HG03565 (cell line): Measurements from ENCODE around the gene DNAJC12.
"Not testable (repeated sequence)": the region's sequence is repeated elsewhere in the genome, so short reads cannot be mapped to it uniquely, and the experiment has no call there.

Experiments
- ATAC-seq: cut with Tn5 transposase; IDR thresholded peaks from one replicate; pipeline ENCODE4 v1.9.1; 2021; ENCODE audit warnings: mild to moderate bottlenecking, moderate library complexity; ENCODE audit not compliant: unreplicated experiment

DNAJC12 gene

GRCh38 chr10:67794256-67794655, 43.7 kb downstream of the DNAJC12 start:
- ATAC-seq = no peak

DNA sequence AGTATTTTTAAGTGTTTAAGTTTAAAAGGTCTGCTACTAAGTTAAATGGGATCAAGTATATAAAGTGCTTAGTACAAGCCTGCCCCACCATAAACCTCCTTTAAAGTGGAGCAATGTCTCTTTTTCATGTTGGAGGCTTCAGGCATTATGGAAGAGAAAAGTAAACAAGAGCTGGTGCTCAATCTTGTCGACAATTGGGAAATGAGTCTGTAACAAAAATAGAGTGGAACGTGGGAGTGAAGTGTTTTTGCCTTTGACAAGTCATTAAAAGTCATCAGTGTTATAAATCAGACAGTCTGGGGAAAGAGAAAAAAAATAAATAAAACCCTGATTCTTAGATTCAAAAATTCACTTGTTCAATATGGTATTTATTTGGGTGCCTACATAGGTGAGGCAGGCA, 44.7 kb downstream of the DNAJC12 start:
- no peak for ATAC-seq

DNA sequence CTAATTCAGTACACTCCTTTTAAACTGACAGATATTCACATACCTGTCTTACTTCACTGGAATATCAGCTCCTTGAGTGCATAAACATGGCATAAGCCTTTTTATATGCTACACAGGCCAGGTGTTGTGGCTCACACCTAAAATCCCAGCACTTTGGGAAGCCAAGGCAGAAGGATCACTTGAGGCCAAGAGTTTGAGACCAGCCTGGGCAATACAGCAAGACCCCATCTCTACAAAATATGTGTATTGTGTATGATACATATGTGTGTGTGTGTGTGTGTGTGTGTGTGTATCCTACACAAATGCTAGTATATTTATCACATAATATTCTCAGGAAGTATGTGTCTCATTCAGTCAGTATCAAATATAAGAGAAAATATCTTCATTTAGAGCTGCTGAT, 45.3 kb downstream of the DNAJC12 start:
- no peak for ATAC-seq

- ATAC-seq = peak; percentile 73
Observed at GRCh38 chr10:67790534-67791408, 47.2 kb downstream of the DNAJC12 start.

GRCh38 chr10:67789769-67790168, 48.2 kb downstream of the DNAJC12 start:
- ATAC-seq = no peak

- peak; percentile 62 for ATAC-seq
Observed at GRCh38 chr10:67788028-67788886, 49.7 kb downstream of the DNAJC12 start.

DNA sequence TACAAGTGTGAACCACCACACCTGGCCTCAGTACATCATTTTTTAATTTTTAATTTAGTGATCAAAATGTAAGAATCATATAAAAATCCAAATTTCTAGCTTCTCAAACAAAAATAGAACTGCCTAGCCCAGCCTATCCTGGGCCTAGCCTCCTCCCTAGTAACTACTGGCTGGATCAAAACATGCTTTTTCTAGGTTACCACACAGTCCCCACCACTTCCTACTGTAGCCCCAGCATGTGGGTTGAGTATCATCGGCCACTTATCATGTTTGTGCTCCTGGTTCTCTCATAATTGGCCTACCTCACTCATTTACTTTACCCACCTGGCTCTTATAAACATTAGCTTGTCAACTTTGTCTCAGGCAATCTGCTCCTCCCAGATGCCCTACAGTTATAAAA, 52.9 kb downstream of the DNAJC12 start:
- no peak for ATAC-seq

- no peak for ATAC-seq
Observed at GRCh38 chr10:67784474-67784873, 53.5 kb downstream of the DNAJC12 start.

GRCh38 chr10:67783606-67784294, 54.2 kb downstream of the DNAJC12 start:
- ATAC-seq = peak; percentile 37

DNA sequence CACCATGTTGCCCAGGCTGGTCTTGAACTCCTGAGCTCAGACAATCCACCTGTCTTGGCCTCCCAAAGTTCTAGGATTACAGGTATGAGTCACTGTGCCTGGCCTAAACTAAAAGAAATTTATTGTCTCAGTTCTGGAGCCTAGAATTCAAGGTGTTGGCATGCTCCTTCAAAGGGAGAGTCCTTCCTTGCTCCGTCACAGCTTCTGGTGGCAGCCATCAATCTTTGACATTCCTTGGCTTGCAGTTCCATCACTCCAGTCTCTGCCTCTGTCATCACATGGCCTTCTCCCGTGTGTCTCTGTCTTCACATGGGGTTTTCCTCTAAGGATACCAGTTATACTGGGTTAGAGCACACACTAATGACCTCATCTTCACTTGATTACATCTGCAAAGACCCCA, 55.5 kb downstream of the DNAJC12 start:
- no peak for ATAC-seq

DNA sequence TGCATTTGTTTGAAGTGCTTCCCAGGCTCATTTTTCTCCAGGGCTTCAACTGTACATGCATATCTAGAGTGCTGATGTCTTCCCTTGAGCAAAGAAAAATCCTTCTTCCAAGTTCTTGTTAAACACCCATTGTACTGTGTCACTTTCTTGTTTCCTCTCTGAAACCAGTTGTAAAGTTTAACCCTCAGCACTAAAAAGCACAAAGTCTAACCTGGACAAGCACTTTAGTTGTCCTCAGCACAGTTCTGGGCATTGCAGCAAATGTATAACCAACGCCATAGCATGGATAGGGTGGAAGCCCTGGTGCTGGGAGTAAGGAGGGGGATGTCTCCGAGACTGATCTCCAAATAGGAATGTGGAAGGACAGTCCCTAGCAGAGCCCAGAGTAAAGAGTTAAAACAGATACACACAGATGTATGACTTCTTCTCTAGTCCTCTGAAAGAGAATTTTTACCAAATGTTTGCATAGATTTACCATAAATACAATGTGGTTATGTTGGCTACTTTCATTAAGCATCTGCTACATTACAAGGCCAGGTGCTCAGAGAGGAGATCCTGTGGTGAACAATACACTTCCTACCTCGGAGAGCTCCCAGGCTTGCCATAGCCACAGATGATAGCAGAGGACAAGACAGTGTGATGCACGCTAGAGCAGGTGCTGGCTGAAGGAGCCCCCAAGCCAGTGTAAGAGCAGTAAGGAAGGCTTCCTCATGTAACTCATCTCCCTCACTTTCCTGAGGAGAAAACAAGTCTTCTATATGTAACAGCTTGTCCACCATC, 57.0 kb downstream of the DNAJC12 start:
- peak; percentile 69 for ATAC-seq

GRCh38 chr10:67780204-67780621, 57.8 kb downstream of the DNAJC12 start:
- not testable (repeated sequence) for ATAC-seq

- ATAC-seq = peak; percentile 31
Observed at GRCh38 chr10:67779465-67780203, 58.4 kb downstream of the DNAJC12 start.

- no peak for ATAC-seq
Observed at GRCh38 chr10:67776371-67776770, 61.6 kb downstream of the DNAJC12 start.

- no peak for ATAC-seq
Observed at GRCh38 chr10:67775279-67775678, 62.7 kb downstream of the DNAJC12 start.

GRCh38 chr10:67772894-67773511, 65.0 kb downstream of the DNAJC12 start:
- ATAC-seq = peak; percentile 95

GRCh38 chr10:67772151-67772550, 65.8 kb downstream of the DNAJC12 start:
- ATAC-seq = no peak

DNA sequence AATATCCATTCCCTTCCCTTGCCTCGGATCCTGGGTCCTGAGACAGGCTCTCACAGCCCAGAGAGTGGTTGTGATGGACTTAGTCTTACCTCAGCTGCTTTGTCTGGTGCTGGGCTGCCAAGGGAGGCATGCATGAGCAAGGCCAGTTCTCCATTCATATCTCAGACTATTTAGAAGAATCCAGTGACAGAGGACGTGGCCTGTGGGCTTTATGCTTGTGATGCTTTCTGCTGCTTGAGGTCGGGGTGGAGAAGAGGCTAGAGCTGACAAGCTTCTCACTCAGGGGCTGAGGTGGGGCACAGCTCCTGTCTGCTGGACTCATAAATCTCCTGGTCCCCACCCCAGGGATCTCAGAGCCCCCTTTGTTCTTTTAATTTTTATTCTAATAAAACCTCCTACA, 66.8 kb downstream of the DNAJC12 start:
- ATAC-seq = no peak

- ATAC-seq = peak; percentile 53
Observed at GRCh38 chr10:67770537-67770936, 67.5 kb downstream of the DNAJC12 start.
